Measurements from ENCODE around the gene SDHB. TPM values are rescaled to one million over a fixed set of nuclear protein-coding genes. Genes with fewer than 3 reads are reported as not detected.
A peak's percentile ranks its signal among the peaks of the same experiment; 100 is the strongest.

SDHB gene
- total RNA-seq, 1 donor from 2014 or later: 72.7 TPM

DNA sequence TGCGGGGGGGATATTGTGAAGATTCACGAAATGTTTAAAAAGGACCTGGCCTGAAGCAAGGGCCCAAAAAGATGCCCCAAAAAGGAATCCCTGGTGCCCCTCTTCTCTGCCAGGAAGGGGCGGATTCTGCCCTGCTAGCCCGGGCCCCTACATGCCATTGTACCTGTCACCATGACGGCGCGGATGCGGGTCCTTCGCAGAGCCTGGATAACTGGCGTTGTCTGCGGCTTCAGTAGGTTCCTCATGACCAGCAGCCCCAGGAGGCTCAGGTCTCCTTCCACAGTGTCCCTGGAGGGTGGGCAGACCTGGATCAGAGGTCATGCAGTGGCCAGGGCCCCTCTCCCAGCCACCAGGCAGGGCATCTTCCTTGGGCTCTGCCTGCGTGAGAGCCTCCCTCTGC lies 62.3 kb downstream of the SDHB start:
- no peaks in the 10 kb centered on the region for H3K36me3 Mint-ChIP-seq
- TF ChIP-seq, protein P1, sequence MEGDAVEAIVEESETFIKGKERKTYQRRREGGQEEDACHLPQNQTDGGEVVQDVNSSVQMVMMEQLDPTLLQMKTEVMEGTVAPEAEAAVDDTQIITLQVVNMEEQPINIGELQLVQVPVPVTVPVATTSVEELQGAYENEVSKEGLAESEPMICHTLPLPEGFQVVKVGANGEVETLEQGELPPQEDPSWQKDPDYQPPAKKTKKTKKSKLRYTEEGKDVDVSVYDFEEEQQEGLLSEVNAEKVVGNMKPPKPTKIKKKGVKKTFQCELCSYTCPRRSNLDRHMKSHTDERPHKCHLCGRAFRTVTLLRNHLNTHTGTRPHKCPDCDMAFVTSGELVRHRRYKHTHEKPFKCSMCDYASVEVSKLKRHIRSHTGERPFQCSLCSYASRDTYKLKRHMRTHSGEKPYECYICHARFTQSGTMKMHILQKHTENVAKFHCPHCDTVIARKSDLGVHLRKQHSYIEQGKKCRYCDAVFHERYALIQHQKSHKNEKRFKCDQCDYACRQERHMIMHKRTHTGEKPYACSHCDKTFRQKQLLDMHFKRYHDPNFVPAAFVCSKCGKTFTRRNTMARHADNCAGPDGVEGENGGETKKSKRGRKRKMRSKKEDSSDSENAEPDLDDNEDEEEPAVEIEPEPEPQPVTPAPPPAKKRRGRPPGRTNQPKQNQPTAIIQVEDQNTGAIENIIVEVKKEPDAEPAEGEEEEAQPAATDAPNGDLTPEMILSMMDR (conservative IDR thresholded peaks at IDR 0.05): no peak
- H3K4me1 Mint-ChIP-seq (ENCODE audit: unreplicated experiment): no peaks in the 10 kb centered on the region
- H3K27ac Mint-ChIP-seq: no peak overlapping the region
- no peak for DNase-seq (ENCODE audit: extremely low spot score, unreplicated experiment)
- H3K4me3 Mint-ChIP-seq: no peak overlapping the region
- no peaks in the 10 kb centered on the region for H3K27me3 Mint-ChIP-seq
- no peaks in the 10 kb centered on the region for H3K9me3 Mint-ChIP-seq

DNA sequence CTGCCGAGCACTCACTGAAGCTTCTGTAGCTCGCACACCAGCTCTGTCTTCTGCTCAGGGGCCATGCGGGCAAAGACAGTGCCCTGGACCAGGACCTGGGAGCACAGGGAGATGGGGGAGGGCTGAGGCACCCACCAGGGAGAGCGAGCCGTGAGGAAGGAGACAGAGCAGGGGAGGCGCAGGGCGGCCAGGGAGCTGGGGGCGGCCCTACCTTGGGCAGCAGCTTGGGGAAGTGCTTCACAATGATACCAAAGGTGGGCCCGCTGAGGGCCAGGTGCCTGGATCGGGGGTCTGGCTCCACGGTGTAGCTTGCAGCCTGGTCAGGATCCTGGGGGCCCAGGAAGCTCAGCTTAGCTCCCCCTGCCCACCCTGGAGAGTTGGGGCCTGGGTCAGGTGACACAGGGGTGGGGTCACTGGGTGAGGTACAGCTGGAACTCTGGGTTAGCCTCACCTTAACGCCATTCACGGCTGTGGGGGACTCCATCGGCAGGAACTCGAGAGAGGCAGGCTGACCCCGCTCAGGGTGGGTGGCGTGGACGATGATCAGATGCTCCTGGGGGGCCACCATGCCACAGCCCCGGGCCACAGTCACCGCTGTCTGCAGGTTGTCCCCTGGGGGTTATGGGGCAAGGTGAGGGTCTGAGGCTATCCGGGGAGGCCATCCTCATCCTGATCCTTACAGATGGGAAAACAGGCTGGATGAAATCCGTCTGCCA lies 64.0 kb downstream of the SDHB start:
- Mint-ChIP-seq H3K36me3 (no peaks in the 10 kb centered on the region), H3K9me3 (no peaks in the 10 kb centered on the region), H3K27ac (no peak overlapping the region), H3K4me1 (ENCODE audit: unreplicated experiment) (no peaks in the 10 kb centered on the region), H3K27me3 (no peaks in the 10 kb centered on the region), H3K4me3 (no peak overlapping the region)
- TF ChIP-seq, protein P1 (conservative IDR thresholded peaks at IDR 0.05): no peak
- no peak for DNase-seq (ENCODE audit: extremely low spot score, unreplicated experiment)

DNA sequence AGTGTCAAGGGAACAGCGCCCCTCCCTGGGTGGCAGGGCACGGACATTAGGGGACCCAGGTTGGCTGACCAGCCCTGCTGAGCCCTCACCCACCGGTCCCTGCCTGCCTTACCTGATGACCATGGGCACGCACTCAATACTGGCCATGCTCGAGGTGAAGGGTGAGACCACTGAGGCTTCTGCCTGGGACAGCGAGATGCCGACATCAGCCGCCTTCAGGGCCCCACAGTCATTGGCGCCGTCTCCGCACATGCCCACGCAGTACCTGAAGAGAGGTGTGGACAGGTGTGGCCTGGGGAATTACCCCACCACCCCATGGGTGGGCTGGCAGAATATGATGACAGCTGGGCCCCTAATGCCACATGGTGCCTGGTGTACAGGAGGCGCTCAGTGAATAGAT lies 65.6 kb downstream of the SDHB start:
- H3K27me3 Mint-ChIP-seq: no peaks in the 10 kb centered on the region
- no peaks in the 10 kb centered on the region for H3K36me3 Mint-ChIP-seq
- TF ChIP-seq, protein P1 (conservative IDR thresholded peaks at IDR 0.05): no peak
- DNase-seq (ENCODE audit: extremely low spot score, unreplicated experiment): no peak
- H3K9me3 Mint-ChIP-seq: no peaks in the 10 kb centered on the region
- no peak overlapping the region for H3K4me3 Mint-ChIP-seq
- H3K27ac Mint-ChIP-seq: no peak overlapping the region
- peaks cover 4% of the 10 kb centered on the region for H3K4me1 Mint-ChIP-seq (ENCODE audit: unreplicated experiment)

DNA sequence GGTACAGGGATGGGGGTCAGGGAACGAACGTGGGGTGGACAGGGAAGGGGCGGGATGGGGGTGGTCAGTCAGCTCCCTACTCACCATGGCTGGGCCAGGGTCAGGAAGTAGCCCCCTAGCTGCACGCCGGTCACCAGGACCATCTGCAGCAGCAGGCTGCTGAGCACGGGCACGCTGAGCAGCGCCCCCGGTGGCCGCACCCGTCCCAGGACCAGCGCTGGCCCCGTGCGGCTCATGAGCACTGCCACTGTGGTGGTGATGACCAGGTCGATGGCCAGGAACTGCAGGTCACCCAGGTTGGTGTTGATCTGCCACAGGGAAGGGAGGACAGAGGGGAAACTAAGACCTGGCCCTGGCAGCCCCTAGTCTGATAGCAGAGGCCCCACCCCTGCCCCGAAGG lies 66.9 kb downstream of the SDHB start:
- no peak for DNase-seq (ENCODE audit: extremely low spot score, unreplicated experiment)
- peaks cover 9% of the 10 kb centered on the region for H3K4me1 Mint-ChIP-seq (ENCODE audit: unreplicated experiment)

DNA sequence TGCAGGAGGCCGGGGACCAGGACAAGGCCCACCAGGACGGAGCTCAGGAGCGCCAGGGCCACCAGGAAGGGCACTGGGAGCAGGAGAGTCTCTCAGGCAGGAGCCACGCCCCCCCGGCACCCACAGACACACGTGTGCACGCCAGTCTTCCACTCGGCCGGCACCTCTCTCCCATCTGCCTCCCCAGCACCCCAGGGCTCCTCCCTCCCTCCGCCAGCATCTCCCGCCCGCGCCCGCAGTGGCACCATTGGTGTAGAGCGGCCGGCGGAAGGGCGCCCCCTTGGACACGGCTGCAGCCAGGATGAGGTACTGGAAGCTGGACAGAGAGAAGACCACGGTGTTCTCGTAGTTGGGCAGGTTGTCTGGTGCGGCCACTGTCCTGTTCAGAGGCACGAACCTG lies 67.3 kb downstream of the SDHB start:
- Mint-ChIP-seq H3K27me3 (no peaks in the 10 kb centered on the region), H3K9me3 (no peaks in the 10 kb centered on the region), H3K27ac (no peak overlapping the region), H3K4me3 (no peak overlapping the region), H3K4me1 (ENCODE audit: unreplicated experiment) (peaks cover 11% of the 10 kb centered on the region), H3K36me3 (no peaks in the 10 kb centered on the region)
- TF ChIP-seq, protein P1 (conservative IDR thresholded peaks at IDR 0.05): no peak
- DNase-seq (ENCODE audit: extremely low spot score, unreplicated experiment): no peak

More for the DNA sequence above, 66.9 kb downstream of the SDHB start:
- no peak overlapping the region for H3K27ac Mint-ChIP-seq
- H3K4me3 Mint-ChIP-seq: no peak overlapping the region
- TF ChIP-seq, protein P1 (conservative IDR thresholded peaks at IDR 0.05): peak; percentile 72
- H3K36me3 Mint-ChIP-seq: no peaks in the 10 kb centered on the region
- no peaks in the 10 kb centered on the region for H3K9me3 Mint-ChIP-seq
- H3K27me3 Mint-ChIP-seq: no peaks in the 10 kb centered on the region
